Measurements from ENCODE around the gene FEV. TPM values are rescaled to one million over a fixed set of nuclear protein-coding genes. Genes with fewer than 3 reads are reported as not detected.

The FEV gene
- total and polyA plus RNA-seq, 2 donors (not counting 3 experiments of a cell fraction or from before 2014, with no cell fraction given): not detected

- H3K9me3 ChIP-seq (replicated peaks; ENCODE audit: control insufficient read depth, insufficient read depth, low read length): no peaks in the 10 kb centered on the region
- H3K27me3 ChIP-seq (ENCODE audit: control insufficient read depth in 2 of 2, insufficient read depth in 2 of 2, low read length in 2 of 2): peaks cover 59 to 63% of the 10 kb centered on the region in 2 experiments
- dilution Hi-C loops (cut with MboI; ENCODE audit: extremely low pct_ligation_motif_present, low sequenced_read_pairs) (no loop called here), intact Hi-C loops (cut with micrococcal nuclease) (loop anchor here (1.0 kb wide), 1 partner anchor 21 kb away; no protein-coding TSS in a partner anchor)
- H3K4me2 ChIP-seq (ENCODE audit: insufficient read depth, low read length): no peak overlapping the region
- BruUV-seq (replicated peaks): no TSS peak
- FAIRE-seq (no peak), DNase-seq (ENCODE audit: low read depth, low spot score) (no peak)
- no peak for TF ChIP-seq POLR2AphosphoS5 (IDR thresholded peaks at IDR 0.05; ENCODE audit: insufficient read depth, low read depth, low read length)
- peak; percentile 63 for TF ChIP-seq EZH2 (IDR thresholded peaks at IDR 0.05; ENCODE audit: borderline replicate concordance, low read depth, low read length, severe bottlenecking)
- no peaks in the 10 kb centered on the region for H3K9me1 ChIP-seq (replicated peaks; ENCODE audit: control insufficient read depth, extremely low read depth, insufficient read depth, low read length)
- H3K27ac ChIP-seq (ENCODE audit: insufficient read depth, low read depth, low read length): no peak overlapping the region
- H4K20me1 ChIP-seq (replicated peaks; ENCODE audit: control insufficient read depth, extremely low read depth, insufficient read depth, low read length): no peaks in the 10 kb centered on the region
- ChIA-PET CTCF (interaction anchor here (0.8 to 8.0 kb wide), 6 partner anchors 14 to 187 kb away, joined by 3 to 56 read pairs (median 5); no protein-coding TSS in a partner anchor), POLR2A (no interaction called here)
- H3K4me1 ChIP-seq (ENCODE audit: control insufficient read depth, extremely low read depth, insufficient read depth, low read length): no peaks in the 10 kb centered on the region
- H3K4me3 ChIP-seq (replicated peaks in 1 of 3; ENCODE audit: insufficient read depth in 1 of 3, low read depth in 1 of 3, low read length in 3 of 3): no peak overlapping the region
- no peak overlapping the region for H3K9ac ChIP-seq (replicated peaks; ENCODE audit: extremely low read depth, insufficient read depth, low read length)
- H2AFZ ChIP-seq (ENCODE audit: low read depth, low read length): no peak overlapping the region
- H3K79me2 ChIP-seq (ENCODE audit: control insufficient read depth, insufficient read depth, low read length): no peaks in the 10 kb centered on the region
- H3K36me3 ChIP-seq (ENCODE audit: control insufficient read depth in 2 of 2, extremely low read depth in 1 of 2, insufficient read depth in 2 of 2, low read length in 2 of 2): no peaks in the 10 kb centered on the region
Measured at GRCh38 chr2:219001577-219002394, 16.8 kb upstream of the FEV start.

DNA sequence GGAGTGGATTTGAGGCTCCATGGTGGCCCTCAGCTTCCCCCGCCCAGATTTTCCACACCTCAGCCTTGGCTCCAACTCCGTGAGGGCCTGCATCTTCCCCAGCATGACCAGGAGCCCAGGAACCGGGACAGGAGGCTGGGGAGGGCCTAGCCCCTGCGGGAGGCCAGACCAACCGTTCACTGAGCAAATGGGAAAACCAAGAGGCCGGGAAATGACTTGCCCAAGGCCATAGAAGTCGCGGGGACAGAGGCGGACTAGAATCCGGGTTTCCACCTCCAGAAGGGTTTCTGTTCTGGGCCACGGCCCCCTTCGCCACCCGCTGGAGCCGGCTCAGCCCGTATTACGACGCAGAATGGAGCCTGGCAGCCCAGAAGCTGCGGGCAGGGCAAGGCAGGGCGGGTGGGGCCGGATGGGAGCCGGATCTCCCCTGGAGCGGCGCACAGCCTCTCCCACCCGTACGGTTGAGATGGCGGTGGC is 16.2 kb upstream of the FEV start:
- dilution Hi-C loops (cut with MboI; ENCODE audit: extremely low pct_ligation_motif_present, low sequenced_read_pairs): no loop called here
- H3K4me3 ChIP-seq (replicated peaks in 1 of 3; ENCODE audit: insufficient read depth in 1 of 3, low read depth in 1 of 3, low read length in 3 of 3): no peak overlapping the region
- CTCF ChIA-PET: interaction anchor here (1.1 to 8.0 kb wide), 4 partner anchors 20 to 187 kb away, joined by 4 to 56 read pairs (median 6); no protein-coding TSS in a partner anchor
- H3K4me2 ChIP-seq (ENCODE audit: insufficient read depth, low read length): no peak overlapping the region
- TF ChIP-seq MYC (IDR thresholded peaks at IDR 0.05; ENCODE audit: low read depth, low read length) (no peak), EZH2 (IDR thresholded peaks at IDR 0.05; ENCODE audit: borderline replicate concordance, low read depth, low read length, severe bottlenecking) (peak; percentile 87), JUN (IDR thresholded peaks at IDR 0.05; ENCODE audit: borderline replicate concordance, insufficient read depth, insufficient read length, low read depth) (no peak)
- TF ChIP-seq, protein P1, sequence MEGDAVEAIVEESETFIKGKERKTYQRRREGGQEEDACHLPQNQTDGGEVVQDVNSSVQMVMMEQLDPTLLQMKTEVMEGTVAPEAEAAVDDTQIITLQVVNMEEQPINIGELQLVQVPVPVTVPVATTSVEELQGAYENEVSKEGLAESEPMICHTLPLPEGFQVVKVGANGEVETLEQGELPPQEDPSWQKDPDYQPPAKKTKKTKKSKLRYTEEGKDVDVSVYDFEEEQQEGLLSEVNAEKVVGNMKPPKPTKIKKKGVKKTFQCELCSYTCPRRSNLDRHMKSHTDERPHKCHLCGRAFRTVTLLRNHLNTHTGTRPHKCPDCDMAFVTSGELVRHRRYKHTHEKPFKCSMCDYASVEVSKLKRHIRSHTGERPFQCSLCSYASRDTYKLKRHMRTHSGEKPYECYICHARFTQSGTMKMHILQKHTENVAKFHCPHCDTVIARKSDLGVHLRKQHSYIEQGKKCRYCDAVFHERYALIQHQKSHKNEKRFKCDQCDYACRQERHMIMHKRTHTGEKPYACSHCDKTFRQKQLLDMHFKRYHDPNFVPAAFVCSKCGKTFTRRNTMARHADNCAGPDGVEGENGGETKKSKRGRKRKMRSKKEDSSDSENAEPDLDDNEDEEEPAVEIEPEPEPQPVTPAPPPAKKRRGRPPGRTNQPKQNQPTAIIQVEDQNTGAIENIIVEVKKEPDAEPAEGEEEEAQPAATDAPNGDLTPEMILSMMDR (IDR thresholded peaks at IDR 0.05; ENCODE audit: extremely low read depth in 1 of 2, insufficient read depth in 1 of 2, low read depth in 1 of 2, low read length in 2 of 2): no peak
- no peak for DNase-seq (ENCODE audit: low read depth, low spot score)
- H3K79me2 ChIP-seq (ENCODE audit: control insufficient read depth, insufficient read depth, low read length): no peaks in the 10 kb centered on the region
- no peaks in the 10 kb centered on the region for H3K36me3 ChIP-seq (ENCODE audit: control insufficient read depth in 2 of 2, extremely low read depth in 1 of 2, insufficient read depth in 2 of 2, low read length in 2 of 2)
- POLR2A ChIA-PET: no interaction called here
- no TSS peak for BruUV-seq (replicated peaks)
- H3K27me3 ChIP-seq (ENCODE audit: control insufficient read depth in 2 of 2, insufficient read depth in 2 of 2, low read length in 2 of 2): peaks cover 63 to 67% of the 10 kb centered on the region in 2 experiments
- no peaks in the 10 kb centered on the region for H4K20me1 ChIP-seq (replicated peaks; ENCODE audit: control insufficient read depth, extremely low read depth, insufficient read depth, low read length)
- H3K27ac ChIP-seq (ENCODE audit: insufficient read depth, low read depth, low read length): no peak overlapping the region
- no peak overlapping the region for H2AFZ ChIP-seq (ENCODE audit: low read depth, low read length)
- no peaks in the 10 kb centered on the region for H3K9me3 ChIP-seq (replicated peaks; ENCODE audit: control insufficient read depth, insufficient read depth, low read length)
- FAIRE-seq: no peak
- no peaks in the 10 kb centered on the region for H3K4me1 ChIP-seq (ENCODE audit: control insufficient read depth, extremely low read depth, insufficient read depth, low read length)
- H3K9ac ChIP-seq (replicated peaks; ENCODE audit: extremely low read depth, insufficient read depth, low read length): no peak overlapping the region
- intact Hi-C loops (cut with micrococcal nuclease): no loop called here
- no peaks in the 10 kb centered on the region for H3K9me1 ChIP-seq (replicated peaks; ENCODE audit: control insufficient read depth, extremely low read depth, insufficient read depth, low read length)
